SKM-1 (cell line): ENCODE data around the gene MUC5B.

Source experiments
- DNase-seq: peaks from one replicate; lab custom pipeline; 2025; ENCODE audit not compliant: unreplicated experiment; lab: John Stamatoyannopoulos, UW

Gene MUC5B

DNA sequence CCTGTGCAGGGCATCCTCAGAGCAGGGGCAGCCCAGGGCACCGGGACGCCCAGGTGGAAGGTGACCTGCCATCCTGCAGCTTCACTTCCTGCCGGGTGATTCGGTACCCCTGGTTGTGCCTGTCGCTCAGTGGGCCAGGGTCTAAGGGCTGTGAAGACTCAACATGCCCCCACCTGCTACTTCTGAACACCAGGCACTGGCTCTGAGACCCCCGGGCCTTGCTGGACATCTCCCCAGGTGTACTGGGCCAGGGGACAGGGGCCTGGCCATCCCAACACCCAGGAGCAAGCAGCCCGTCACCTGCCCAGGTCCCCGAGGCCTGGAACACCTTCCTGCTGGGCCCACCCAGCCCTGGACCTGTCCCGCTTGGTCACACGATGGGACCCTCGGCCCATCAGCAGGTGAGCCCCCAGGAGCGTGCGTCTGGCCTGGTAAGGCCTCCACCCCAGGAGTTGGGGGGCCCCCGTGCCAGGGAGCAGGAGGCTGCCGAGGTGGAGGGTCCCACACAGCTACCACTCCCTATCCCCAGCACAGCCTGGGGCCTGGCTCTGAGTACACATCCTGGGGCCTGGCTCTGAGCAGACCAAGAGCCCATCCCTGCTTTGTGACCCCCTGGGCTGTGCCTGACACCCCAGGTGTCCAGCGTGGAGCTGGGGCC lies 3.9 kb upstream of the MUC5B start:
- DNase-seq = no peak

DNA sequence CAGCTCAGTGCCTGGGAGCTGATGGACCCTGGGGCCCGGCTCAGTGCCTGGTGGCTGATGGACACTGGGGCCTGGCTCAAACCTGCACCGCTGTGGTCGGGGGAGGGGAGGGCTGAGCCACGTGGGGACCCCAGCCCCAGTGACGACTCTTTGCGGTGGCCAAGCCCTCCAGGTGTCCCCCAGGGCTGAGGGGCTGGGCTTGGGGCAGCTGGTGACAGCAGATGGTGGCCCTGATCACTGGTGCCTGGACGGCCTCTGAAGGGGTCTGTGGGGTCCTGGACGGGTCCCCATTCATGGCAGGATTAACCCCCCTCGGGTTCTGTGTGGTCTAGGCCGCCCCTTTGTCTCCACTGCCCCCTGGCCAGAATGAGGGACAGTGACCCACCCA lies 3.4 kb upstream of the MUC5B start:
- DNase-seq = no peak

DNA sequence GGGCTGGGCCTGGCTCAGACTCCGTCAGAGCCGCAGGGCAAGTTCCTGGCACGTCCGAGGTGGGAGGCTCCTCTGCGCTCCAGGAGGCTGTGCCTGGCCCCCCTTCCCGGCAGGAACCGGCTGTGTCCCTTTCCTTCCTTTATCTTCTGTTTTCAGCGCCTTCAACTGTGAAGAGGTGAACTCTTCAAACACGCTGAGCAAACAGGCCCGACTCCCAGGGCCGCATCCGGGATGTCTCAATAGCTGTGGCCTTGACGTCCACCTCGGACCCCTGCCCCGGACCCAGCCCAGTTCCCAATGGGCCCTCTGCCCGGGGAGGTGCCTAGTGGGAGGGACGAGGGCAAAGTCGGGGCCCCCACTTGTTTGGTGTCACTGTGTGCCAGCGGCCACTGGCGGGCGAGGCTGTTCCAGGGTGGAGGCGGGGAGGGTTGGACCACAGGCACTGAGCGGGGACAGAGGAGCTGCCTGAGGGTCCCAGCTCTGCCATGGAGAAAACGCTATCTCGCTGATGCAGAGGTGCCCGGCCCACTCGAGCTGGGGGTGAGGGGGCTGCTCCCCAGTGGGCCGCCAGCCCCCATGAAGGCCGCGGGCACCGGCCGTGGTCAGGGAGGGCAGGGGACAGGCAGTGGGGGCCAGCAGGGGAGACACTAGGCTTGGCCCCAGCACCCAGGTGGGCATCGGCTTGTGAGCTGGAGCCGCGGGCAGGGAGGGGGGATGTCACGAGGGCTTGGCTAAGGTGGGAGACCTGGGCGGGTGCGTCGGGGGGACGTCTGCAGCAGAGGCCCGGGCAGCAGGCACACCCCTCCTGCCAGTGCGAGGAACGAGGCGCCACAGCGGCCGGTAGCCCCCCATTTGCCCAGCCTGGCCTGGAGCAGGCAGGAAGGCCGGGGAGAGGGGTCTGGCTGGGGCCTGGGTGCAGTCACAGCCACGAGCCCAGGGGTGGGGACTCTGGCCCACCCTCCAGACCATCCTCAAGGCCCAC lies 2.7 kb upstream of the MUC5B start:
- DNase-seq = no peak

DNA sequence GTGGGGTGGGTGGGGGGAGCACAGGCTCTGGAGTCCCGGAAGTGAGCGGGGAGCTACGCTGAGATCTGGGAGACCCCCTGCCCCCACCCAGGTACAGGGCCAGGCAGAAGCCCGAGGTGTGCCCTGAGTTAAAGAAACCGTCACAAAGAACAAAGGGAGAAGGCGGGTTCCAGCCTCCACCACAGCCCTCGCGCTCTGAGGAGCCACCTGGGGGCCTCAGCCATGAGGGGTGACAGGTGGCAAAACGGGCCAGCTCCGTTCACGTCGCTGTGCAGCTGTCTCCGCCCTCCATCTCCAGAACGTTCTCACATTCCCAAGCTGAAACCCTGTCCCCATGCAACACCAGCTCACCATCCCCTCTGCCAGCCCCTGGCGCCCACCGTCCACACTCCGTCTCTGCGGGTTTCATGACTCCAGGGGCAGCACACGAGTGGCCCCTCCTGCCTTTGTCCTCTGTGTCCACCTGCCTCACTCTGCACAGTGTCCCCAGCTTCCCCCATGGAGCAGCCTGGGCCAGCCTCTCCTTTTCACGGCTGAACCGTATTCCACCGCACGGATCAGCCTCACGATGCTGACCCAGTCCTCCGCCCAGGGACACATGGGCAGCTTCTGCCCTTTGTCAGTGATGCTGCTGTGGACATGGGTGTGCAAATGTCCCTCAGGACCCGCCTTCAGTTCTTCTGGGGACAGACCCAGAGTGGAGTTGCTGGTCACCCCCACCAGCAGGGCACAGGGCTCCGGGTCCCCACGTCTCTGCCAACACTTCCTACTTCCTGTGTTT lies 1.7 kb upstream of the MUC5B start:
- DNase-seq = no peak

DNA sequence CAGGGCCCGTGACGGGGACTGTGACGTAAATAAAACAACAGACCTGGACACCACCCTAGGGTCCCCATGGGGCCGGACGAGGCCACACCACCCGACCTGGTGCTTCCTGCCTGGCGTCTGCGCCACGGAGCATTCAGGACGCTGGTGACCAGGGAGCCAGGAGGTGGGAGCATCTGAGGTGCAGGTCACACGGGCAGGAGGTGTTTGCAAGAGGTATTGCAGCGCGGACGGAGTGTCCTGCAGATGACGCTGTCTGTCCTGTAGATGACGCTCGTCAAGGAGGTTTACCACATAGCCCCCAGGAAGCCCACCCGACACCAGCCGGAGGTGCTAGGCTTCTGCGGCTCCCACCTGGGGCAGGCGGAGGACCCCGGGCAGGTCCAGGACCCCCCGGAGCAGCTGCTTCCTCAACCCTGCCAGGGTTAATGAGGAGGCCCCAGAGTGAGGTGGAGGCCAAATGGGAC lies 986 bp upstream of the MUC5B start:
- DNase-seq = no peak

DNA sequence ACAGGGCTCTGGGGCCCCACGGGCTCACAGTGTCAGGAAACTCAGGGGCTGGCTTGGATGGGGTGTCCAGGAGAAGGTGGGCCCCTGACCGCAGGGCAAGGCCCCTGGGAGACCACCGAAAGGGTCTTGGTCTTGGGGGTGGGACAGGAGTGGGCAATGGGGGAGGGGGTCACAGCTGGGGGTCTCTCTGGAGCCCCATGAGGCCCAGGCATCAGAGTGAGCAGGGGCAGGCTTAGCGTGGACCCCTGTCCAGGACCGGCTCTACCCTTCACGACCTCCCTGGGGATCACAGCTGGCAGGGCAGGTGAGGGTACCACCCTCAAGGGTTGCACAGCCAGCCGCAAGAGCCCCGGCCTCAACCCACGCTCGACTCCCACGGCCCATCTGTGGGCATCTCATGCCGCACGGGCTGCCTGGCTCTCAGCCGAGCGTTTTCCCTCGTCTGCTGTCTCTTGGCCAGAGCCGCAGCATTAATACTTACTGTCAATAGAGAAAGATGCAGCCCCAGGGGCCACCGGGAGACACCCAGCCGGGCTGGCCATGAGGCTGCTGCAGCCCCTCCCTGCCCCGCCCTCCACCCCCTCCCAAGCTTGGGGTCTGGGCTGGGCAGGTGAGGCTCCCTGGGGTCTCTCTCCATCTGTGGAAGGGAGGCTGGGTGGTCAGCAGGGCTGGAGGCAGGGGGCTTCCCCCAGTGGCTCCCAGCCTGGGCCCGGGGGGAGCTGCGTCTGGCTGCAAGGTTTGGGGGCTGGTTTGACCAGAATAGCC lies 662 bp downstream of the MUC5B start:
- no peak for DNase-seq

DNA sequence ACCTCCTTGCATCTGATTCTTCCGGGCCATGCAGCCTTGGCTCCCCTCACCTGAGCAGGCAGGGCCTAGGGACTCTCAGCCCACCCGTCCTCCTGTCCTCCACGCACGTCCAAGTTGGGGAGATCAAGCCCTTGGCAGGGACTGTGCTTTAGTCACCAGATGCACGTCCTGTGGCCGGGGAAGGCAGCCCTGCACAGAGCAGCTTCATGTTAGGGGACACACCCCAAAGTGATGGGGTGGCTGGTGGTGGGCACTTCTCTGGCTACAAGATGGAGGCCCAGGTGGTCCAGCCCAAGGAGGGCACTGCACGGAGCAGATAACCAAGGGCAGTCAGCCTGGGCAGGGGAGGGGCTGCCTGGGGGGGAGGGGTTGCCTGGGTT lies 1.2 kb downstream of the MUC5B start:
- no peak for DNase-seq

DNA sequence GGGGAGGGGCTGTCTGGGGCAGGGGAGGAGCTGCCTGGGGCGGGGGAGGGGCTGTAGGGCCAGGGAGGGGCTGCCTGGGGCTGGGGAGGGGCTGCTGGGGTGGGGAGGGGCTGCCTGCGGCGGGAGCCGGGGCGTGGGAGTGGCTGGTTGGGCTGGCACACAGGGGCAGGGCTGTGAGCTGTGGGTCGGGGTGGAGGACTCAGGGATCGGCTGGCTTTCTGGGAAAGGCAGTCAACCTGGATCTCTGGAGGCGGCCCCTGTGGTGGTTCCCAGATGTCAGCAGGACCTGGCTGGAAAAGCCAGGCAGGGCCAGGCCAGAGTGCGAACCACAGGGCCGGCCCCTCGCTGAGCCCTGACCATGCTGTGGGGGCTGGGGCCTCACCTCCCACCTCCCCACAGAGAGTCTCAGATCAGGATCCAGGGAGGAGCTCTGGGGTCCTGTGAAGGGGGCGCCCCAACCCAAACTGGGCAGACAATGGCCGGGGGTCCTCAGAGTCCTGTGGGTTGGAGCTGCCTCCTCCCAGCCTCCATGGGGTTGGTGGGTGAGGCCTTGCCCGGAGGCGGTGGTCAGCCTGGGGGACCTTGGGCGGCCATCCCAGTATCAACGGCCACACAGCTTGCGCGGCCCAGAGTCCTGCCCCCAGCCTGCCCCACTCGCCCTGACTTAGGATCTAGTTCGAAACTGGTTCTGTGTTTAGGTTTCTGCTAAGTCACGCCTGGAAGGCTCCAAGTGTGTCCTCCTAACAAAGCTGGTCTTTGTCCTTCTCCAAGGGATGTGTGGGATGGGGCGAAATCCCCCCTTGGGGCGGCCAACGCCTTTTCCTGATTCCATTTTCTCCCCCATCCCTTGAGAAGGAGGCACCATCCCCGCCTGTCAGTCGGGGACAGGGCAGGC lies 1.9 kb downstream of the MUC5B start:
- DNase-seq = no peak

DNA sequence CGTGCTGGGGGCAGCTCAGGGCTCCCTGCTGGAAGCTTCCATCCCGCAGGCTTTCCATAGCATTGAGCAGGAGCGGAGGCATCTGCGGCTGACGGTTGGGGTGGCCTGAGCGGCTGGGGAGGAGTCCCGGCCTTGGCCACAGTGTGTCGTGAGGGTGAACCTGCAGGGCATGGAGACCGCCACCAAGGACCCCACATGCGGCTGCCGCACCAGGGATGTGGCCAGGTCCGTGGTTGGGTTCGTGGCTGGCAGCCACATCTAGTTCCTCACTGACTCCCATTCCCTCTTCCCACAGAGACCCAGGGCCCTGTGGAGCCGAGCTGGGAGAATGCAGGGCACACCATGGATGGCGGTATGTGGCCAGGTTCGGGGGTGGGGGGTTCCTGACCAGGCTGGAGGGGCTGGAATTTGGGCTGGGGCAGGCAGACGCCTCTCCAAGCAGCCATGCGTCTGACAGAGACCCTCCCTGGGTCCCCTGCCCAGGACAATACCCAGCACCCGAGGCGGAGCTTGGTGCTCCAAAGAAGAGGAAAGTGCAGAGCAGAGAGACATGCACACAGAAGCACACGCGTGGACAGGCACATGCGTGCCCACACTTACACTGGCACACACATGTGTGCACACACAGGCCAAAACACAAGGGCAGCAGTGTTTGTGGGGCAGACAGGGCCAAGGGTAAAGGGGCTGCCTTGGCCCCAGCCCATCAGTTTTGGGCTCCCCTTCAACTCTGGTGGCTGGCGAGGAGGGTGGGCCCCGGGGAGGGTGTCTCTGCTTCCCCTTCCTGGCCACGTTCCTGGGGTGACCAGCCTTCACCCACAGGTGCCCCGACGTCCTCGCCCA lies 2.7 kb downstream of the MUC5B start:
- no peak for DNase-seq

DNA sequence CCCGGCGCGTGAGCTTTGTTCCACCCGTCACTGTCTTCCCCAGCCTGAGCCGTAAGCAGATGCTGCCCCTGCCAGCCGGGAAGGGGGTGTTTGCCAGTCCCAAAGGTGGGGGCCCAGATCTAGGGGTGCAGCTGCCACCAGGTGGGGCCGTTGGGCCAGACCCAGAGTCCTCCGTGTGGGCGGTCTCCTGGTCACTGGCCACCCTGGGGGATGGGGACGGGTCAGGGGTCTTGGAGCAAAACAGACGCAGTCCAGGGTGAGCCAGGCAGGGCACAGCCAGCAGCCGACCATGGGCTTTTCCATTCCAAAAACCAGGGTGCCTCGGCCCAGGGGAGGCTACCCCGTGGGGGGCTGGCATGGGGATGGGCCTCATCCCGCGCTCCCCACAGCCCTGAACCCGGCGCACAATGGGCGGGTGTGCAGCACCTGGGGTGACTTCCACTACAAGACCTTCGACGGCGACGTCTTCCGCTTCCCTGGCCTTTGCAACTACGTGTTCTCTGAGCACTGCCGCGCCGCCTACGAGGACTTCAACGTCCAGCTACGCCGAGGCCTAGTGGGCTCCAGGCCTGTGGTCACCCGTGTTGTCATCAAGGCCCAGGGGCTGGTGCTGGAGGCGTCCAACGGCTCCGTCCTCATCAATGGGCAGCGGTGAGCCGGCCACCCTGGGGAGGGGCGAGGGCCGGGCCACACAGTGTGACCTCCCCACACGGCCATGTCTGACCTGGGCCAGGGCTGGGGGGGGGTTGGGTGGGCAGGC lies 3.5 kb downstream of the MUC5B start:
- no peak for DNase-seq

DNA sequence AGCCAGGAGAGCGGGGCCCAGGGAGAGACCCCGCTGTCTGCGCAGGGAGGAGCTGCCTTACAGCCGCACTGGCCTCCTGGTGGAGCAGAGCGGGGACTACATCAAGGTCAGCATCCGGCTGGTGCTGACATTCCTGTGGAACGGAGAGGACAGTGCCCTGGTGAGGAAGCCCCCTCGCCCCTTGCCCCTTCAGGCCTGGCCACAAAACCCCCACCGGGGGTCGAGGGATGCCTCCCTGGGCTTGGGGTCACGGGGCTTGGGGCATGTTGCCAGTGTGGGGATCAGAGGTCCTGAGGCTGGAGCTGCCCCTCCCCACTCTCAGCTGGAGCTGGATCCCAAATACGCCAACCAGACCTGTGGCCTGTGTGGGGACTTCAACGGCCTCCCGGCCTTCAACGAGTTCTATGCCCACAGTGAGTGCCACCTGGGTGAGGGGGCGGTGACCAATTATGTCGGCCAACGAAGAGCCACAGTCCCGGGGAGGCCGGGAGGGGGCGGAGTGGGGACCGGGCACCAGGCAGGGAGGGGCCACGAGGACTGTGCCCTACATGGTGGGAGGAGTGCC lies 4.2 kb downstream of the MUC5B start:
- DNase-seq = no peak

DNA sequence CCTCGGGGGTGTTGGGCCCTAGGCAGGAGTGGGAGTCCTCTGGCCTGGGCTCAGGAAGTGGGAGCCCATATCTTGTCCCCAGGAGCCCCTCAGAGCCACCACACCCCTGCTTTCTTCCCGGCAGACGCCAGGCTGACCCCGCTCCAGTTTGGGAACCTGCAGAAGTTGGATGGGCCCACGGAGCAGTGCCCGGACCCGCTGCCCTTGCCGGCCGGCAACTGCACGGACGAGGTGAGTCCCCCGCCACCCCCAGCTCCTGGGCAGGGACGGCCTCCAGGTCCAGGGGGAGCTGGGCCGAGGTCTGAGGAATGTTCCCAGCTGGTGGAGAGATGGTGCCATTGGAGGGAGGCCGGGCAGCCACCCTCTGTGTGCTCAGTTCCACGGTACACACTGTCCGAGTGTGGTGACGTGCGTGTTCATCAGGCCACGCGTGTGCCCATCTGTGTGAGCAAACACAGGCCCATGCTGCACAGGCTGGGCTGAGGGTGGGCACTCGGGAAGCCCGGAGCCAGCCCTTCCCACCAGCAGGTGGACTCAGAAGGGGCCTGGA lies 4.8 kb downstream of the MUC5B start:
- DNase-seq = no peak

DNA sequence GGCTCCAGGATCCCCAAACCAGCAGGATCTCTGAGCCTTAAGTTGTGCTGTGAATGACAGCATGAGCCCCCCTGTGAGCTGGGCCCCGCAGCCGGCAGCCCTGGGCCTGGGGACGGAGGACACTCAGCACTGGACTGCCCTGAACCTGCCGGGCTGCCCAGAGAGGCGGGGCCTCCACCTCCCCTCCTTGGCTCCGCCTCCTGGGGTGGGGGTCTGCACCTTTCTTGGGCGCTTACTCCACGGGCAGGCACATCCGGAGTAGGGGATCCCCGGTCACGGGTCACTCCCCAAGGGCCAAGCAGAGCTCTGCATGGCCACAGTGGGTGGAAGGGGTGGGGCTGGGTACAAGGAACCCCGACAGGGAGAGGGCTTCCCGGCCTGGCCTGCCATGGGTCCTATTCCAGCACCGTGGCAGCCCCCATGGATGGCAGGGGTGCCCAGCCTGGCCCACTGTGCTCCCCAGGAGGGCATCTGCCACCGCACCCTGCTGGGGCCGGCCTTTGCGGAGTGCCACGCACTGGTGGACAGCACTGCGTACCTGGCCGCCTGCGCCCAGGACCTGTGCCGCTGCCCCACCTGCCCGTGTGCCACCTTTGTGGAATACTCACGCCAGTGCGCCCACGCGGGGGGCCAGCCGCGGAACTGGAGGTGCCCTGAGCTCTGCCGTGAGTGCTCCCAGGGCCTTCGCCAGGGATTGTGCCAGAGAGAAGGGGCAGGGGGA lies 5.4 kb downstream of the MUC5B start:
- no peak for DNase-seq

DNA sequence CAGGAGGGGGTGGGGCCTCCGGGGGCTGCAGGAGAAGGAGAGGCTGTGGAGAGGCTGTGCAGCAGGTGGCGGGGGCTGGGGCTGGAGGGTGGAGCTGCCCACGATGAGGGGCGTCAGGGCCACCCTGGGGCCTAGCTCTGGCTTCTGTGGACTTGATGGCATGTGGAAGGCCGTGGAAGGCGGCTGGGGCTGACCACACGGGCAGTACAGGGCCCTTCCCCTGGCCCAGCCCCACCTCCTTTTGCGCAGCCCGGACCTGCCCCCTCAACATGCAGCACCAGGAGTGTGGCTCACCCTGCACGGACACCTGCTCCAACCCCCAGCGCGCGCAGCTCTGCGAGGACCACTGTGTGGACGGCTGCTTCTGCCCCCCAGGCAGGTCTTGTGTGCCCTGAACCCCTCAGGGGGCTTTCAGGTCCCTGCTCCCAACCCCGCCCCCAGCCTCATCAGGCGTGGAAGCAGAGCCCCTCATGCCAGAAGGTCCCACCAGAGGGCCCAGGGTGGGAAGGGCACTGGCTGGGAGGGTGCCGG lies 6.1 kb downstream of the MUC5B start:
- no peak for DNase-seq

DNA sequence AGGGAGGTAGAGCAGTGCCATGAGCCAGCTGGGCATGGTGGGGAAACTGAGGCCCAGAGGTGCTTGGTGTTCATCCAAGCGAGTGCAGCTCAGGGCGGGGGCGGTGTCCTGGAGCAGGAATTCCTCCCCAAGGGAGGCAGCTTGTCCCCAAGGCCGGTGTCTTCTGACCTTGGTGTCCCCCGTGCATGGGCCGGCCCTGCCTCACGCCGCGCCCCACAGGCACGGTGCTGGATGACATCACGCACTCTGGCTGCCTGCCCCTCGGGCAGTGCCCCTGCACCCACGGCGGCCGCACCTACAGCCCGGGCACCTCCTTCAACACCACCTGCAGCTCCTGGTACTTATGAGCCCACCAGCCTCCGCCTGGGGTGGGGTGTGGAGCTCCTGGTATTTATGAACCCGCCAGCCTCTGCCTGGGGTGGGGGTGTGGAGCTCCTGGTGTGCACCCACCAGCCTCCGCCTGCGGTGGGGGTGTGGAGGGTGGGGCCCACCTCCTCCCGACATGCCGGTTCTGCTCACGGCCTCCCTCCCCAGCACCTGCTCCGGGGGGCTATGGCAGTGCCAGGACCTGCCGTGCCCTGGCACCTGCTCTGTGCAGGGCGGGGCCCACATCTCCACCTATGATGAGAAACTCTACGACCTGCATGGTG lies 6.7 kb downstream of the MUC5B start:
- no peak for DNase-seq

DNA sequence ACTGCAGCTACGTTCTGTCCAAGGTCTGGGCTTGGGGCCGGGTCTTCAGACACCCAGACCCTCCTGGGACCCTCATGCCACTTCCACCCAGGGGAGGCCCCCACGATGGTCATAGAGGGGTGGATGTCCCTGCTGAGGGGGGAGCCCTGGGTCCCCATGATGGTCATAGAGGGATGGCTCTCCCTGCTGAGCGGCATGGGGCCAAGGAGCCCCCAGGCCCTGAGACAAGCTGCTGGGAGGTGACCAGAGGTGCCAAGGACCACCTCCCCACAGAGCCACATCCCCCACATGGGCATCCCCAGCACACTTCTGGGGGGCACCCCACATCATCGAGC lies 7.2 kb downstream of the MUC5B start:
- no peak for DNase-seq
